Panc1 (cell line): ENCODE results near the gene CCDC102A.

Source experiments
- CTCF ChIP-seq: fragments of 450-650 bp; IDR thresholded peaks from 2 replicates; pipeline ENCODE4 v1.5.1; 2017; ENCODE audit warnings: mild to moderate bottlenecking
- POLR2AphosphoS5 ChIP-seq: IDR thresholded peaks from 2 replicates; pipeline ENCODE4 v1.6.1; 2012; ENCODE audit warnings: mild to moderate bottlenecking, low read depth, low read length, moderate library complexity
- REST ChIP-seq, 2 experiments: IDR thresholded peaks; 2 replicates each; pipeline ENCODE4 v1.6.1; 2011 to 2012; ENCODE audit warnings: low read depth in 2 of 2, control low read depth in 1 of 2, low read length in 1 of 2, mild to moderate bottlenecking in 1 of 2, moderate library complexity in 1 of 2; ENCODE audit not compliant: insufficient read depth in 1 of 2
- SIN3A ChIP-seq: IDR thresholded peaks from 2 replicates; pipeline ENCODE4 v1.6.1; 2012; ENCODE audit warnings: low read depth, mild to moderate bottlenecking, low read length, moderate library complexity, borderline replicate concordance; ENCODE audit not compliant: insufficient read depth

GRCh38 chr16:57538235-57538721, 1.9 kb upstream of the CCDC102A start:
- TF ChIP-seq CTCF (no peak), POLR2AphosphoS5 (no peak), SIN3A (no peak), REST (IDR thresholded peaks at IDR 0.05; ENCODE audit: insufficient read depth in 1 of 2, low read depth in 2 of 2, low read length in 1 of 2) (no peak)
